HepG2 (cell line): ENCODE results near the gene CHN2. TPM values are rescaled to one million over a fixed set of nuclear protein-coding genes. Genes with fewer than 3 reads are reported as not detected.

Source experiments
- ATAC-seq: fragments of 200-7000 bp; cut with Tn5 transposase; 3 replicates; pipeline ENCODE4 v1.9.1; 2020; ENCODE audit warnings: mild to moderate bottlenecking, moderate library complexity
- BruUV-seq: library from RNA; stranded (reverse); fragments of 400-500 nt; replicated peaks from 2 replicates; lab custom pipeline; 2021; lab: Mats Ljungman, UMichigan
- CTCF ChIA-PET: fragments of 300-600 bp; formaldehyde crosslinking; extraction: SDS; loops from one replicate; lab custom pipeline; 2021; ENCODE audit warnings: low total read pairs, inconsistent platforms, low intra/inter-chr PET ratio; lab: Yijun Ruan, JAX
- POLR2A ChIA-PET: fragments of 350-600 bp; sonication (Branson Sonifier 250); formaldehyde crosslinking; loops from one replicate; lab custom pipeline; 2020; ENCODE audit warnings: antibody characterized with exemption, inconsistent platforms; lab: Yijun Ruan, JAX
- DNase-seq: peaks from one replicate; pipeline ENCODE4 v3.0.0-alpha.2; 2015; ENCODE audit warnings: low spot score
- FAIRE-seq: peaks from 3 replicates; lab custom pipeline; 2011; peaks lifted over from hg19 to GRCh38; lab: Jason Lieb, UNC
- H2AFZ ChIP-seq: one replicate; pipeline ENCODE4 v1.6.1; 2011; ENCODE audit warnings: low read length, inconsistent platforms
- H3K27ac ChIP-seq: fragments of 300-600 bp; 3 replicates; pipeline ENCODE4 v1.8.0; 2011; ENCODE audit warnings: mixed run types, mild to moderate bottlenecking, mixed read lengths, low read length, inconsistent platforms; ENCODE audit not compliant: insufficient read depth; ENCODE audit errors: extremely low read length
- H3K27me3 ChIP-seq, 2 experiments: fragments of 200-600 bp in 1 of 2; 2 replicates in 1 of 2; 3 replicates in 1 of 2; pipeline versions ENCODE4 v1.6.0 to v1.8.0; 2011; ENCODE audit warnings: low read length in 2 of 2, mild to moderate bottlenecking in 2 of 2, moderate library complexity in 2 of 2, inconsistent platforms in 1 of 2; ENCODE audit not compliant: insufficient read depth in 2 of 2, control insufficient read depth in 1 of 2
- H3K36me3 ChIP-seq, 2 experiments: fragments of 200-600 bp in 1 of 2; replicated peaks in 1 of 2; 2 replicates in 1 of 2; 3 replicates in 1 of 2; pipeline versions ENCODE4 v1.5.1 to v1.8.0; 2011; ENCODE audit warnings: low read length in 2 of 2, inconsistent platforms in 1 of 2; ENCODE audit not compliant: insufficient read depth in 2 of 2, control insufficient read depth in 1 of 2
- H3K4me1 ChIP-seq: 2 replicates; pipeline ENCODE4 v1.5.1; 2012; ENCODE audit warnings: low read length, inconsistent platforms; ENCODE audit not compliant: insufficient read depth
- H3K4me2 ChIP-seq: 2 replicates; pipeline ENCODE4 v1.6.0; 2011; ENCODE audit warnings: low read depth, low read length, inconsistent platforms
- H3K4me3 ChIP-seq, 3 experiments: fragments of 200-600 bp in 1 of 3; sonication (generic), shearing (Covaris generic) in 1 of 3; replicated peaks in 1 of 3; 2 replicates each; pipeline ENCODE4 v1.5.1; 2011 to 2016; ENCODE audit warnings: low read length in 3 of 3, inconsistent platforms in 2 of 3, low read depth in 2 of 3, mild to moderate bottlenecking in 2 of 3, control low read depth in 1 of 3, mixed read lengths in 1 of 3; ENCODE audit not compliant: insufficient read depth in 1 of 3
- H3K79me2 ChIP-seq: one replicate; pipeline ENCODE4 v1.6.1; 2011; ENCODE audit warnings: low read length, inconsistent platforms; ENCODE audit not compliant: insufficient read depth
- H3K9ac ChIP-seq: 2 replicates; pipeline ENCODE4 v1.6.0; 2011; ENCODE audit warnings: mild to moderate bottlenecking, low read depth, low read length, inconsistent platforms; ENCODE audit not compliant: insufficient read depth
- H3K9me3 ChIP-seq: 2 replicates; pipeline ENCODE4 v1.5.1; 2012; ENCODE audit warnings: mild to moderate bottlenecking, low read length
- H4K20me1 ChIP-seq: 2 replicates; pipeline ENCODE4 v1.6.0; 2011; ENCODE audit warnings: inconsistent platforms, mild to moderate bottlenecking, low read length, moderate library complexity; ENCODE audit not compliant: insufficient read depth
- BRD4 ChIP-seq: sonication (generic); formaldehyde crosslinking; IDR thresholded peaks from 2 replicates; pipeline ENCODE4 v1.4.0; 2020; ENCODE audit warnings: missing genetic modification reagents
- FOXC1 ChIP-seq: sonication (generic); formaldehyde crosslinking; IDR thresholded peaks from 2 replicates; pipeline ENCODE4 v1.8.0; 2022; ENCODE audit warnings: mild to moderate bottlenecking, missing genetic modification reagents, borderline replicate concordance
- FOXK2 ChIP-seq: fragments of 450-650 bp; IDR thresholded peaks from 2 replicates; pipeline ENCODE4 v1.6.1; 2016
- HIC2 ChIP-seq: sonication (generic); formaldehyde crosslinking; IDR thresholded peaks from 2 replicates; pipeline ENCODE4 v1.9.0; 2022; ENCODE audit warnings: low read depth, missing genetic modification reagents
- PRMT3 ChIP-seq: sonication (generic); formaldehyde crosslinking; IDR thresholded peaks from 2 replicates; pipeline ENCODE4 v1.8.1; 2022; ENCODE audit warnings: low read depth, mild to moderate bottlenecking, moderate library complexity, missing genetic modification reagents, borderline replicate concordance
- SNAI1 ChIP-seq: sonication (generic); formaldehyde crosslinking; IDR thresholded peaks from 2 replicates; pipeline ENCODE4 v1.5.0; 2020; ENCODE audit warnings: mild to moderate bottlenecking, missing genetic modification reagents, borderline replicate concordance
- U2AF1 ChIP-seq: fragments of 200-400 bp; formaldehyde crosslinking; optimal IDR thresholded peaks from 2 replicates; pipeline ENCODE3; 2017; ENCODE audit warnings: mild to moderate bottlenecking, low read depth, low read length
- ZNF605 ChIP-seq: sonication (generic); formaldehyde crosslinking; IDR thresholded peaks from 2 replicates; pipeline ENCODE4 v1.8.0; 2022; ENCODE audit warnings: mild to moderate bottlenecking, missing genetic modification reagents
- ZSCAN31 ChIP-seq: sonication (generic); formaldehyde crosslinking; IDR thresholded peaks from 2 replicates; pipeline ENCODE4 v1.5.0; 2020; ENCODE audit warnings: low read depth, mild to moderate bottlenecking, missing genetic modification reagents
- WGBS: methylation state at CpG from one replicate; pipeline ENCODE4 v1.1.6; 2017; ENCODE audit warnings: low lambda C conversion rate; 5-methylcytosine and 5-hydroxymethylcytosine counted together
- in situ Hi-C: cut with HindIII; loops from 2 replicates; pipeline ENCODE4 v1.10.0; 2017; ENCODE audit warnings: low pct_unique_long_range_greater_than_20kb; ENCODE audit not compliant: extremely low pct_ligation_motif_present
- intact Hi-C: fragments of 100-400 bp; cut with micrococcal nuclease; formaldehyde crosslinking; loops from one replicate; pipeline ENCODE4 v1.10.0; 2022; ENCODE audit not compliant: unreplicated experiment
- polyA plus RNA-seq, 8 experiments: library from polyadenylated mRNA; depleted of rRNA in 3 of 8; stranded (reverse) in 7 of 8; unstranded in 1 of 8; fragments of >200 nt; fragmentation: Illumina TruSeq in 4 of 8; extraction: Trizol in 4 of 8; gene quantifications; 2 replicates each; pipeline versions ENCODE4 v1.2.1 to v1.2.3, GENCODE V29; 2011 to 2016; ENCODE audit warnings: low read depth in 4 of 8, missing spikeins in 1 of 8, mixed read lengths in 1 of 8; ENCODE audit not compliant: insufficient read depth in 1 of 8
- total RNA-seq, 5 experiments: library from RNA; depleted of rRNA; stranded (reverse); fragments of >200 nt; fragmentation: Illumina TruSeq; extraction: Trizol; gene quantifications; 2 replicates each; pipeline ENCODE4 v1.2.3, GENCODE V29; 2016; ENCODE audit warnings: low read depth in 1 of 5
- TF ChIP-seq, protein P1 (sequence below): sonication (generic); formaldehyde crosslinking; IDR thresholded peaks from 2 replicates; pipeline ENCODE4 v1.4.0; 2020; ENCODE audit warnings: missing genetic modification reagents, borderline replicate concordance
- TF ChIP-seq, protein P2 (sequence below): sonication (generic); formaldehyde crosslinking; IDR thresholded peaks from 2 replicates; pipeline ENCODE4 v1.4.0; 2020; ENCODE audit warnings: mild to moderate bottlenecking, missing genetic modification reagents
- TF ChIP-seq, protein P3 (sequence below): sonication (generic); formaldehyde crosslinking; IDR thresholded peaks from 2 replicates; pipeline ENCODE4 v1.8.0; 2023; ENCODE audit warnings: mild to moderate bottlenecking, missing genetic modification reagents
- TF ChIP-seq, protein P4 (sequence below): sonication (generic); formaldehyde crosslinking; IDR thresholded peaks from 2 replicates; pipeline ENCODE4 v1.8.1; 2023; ENCODE audit warnings: missing genetic modification reagents, inconsistent platforms, borderline replicate concordance

Gene CHN2
- total and polyA plus RNA-seq, 2 of the 13 experiments (the other 11 are each of a cell fraction or from before 2014, with no cell fraction given) = 23.5 to 30.5 TPM

GRCh38 chr7:29276806-29277205 lies 82.2 kb downstream of the CHN2 start:
- H2AFZ ChIP-seq = no peak overlapping the region
- FAIRE-seq (no peak), DNase-seq (no peak), ATAC-seq (no peak)
- POLR2A ChIA-PET = no interaction called here
- TF ChIP-seq SNAI1 (CRISPR knock-in tag) (no peak), U2AF1 (no peak), FOXC1 (CRISPR knock-in tag) (no peak), FOXK2 (no peak), ZSCAN31 (CRISPR knock-in tag) (no peak), ZNF605 (no peak), BRD4 (CRISPR knock-in tag) (no peak), PRMT3 (CRISPR knock-in tag) (no peak), HIC2 (no peak)
- TF ChIP-seq, protein P1, sequence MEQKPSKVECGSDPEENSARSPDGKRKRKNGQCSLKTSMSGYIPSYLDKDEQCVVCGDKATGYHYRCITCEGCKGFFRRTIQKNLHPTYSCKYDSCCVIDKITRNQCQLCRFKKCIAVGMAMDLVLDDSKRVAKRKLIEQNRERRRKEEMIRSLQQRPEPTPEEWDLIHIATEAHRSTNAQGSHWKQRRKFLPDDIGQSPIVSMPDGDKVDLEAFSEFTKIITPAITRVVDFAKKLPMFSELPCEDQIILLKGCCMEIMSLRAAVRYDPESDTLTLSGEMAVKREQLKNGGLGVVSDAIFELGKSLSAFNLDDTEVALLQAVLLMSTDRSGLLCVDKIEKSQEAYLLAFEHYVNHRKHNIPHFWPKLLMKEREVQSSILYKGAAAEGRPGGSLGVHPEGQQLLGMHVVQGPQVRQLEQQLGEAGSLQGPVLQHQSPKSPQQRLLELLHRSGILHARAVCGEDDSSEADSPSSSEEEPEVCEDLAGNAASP (CRISPR knock-in tag) = no peak
- TF ChIP-seq, protein P2, sequence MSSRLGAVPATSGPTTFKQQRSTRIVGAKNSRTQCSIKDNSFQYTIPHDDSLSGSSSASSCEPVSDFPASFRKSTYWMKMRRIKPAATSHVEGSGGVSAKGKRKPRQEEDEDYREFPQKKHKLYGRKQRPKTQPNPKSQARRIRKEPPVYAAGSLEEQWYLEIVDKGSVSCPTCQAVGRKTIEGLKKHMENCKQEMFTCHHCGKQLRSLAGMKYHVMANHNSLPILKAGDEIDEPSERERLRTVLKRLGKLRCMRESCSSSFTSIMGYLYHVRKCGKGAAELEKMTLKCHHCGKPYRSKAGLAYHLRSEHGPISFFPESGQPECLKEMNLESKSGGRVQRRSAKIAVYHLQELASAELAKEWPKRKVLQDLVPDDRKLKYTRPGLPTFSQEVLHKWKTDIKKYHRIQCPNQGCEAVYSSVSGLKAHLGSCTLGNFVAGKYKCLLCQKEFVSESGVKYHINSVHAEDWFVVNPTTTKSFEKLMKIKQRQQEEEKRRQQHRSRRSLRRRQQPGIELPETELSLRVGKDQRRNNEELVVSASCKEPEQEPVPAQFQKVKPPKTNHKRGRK (CRISPR knock-in tag) = no peak
- TF ChIP-seq, protein P3, sequence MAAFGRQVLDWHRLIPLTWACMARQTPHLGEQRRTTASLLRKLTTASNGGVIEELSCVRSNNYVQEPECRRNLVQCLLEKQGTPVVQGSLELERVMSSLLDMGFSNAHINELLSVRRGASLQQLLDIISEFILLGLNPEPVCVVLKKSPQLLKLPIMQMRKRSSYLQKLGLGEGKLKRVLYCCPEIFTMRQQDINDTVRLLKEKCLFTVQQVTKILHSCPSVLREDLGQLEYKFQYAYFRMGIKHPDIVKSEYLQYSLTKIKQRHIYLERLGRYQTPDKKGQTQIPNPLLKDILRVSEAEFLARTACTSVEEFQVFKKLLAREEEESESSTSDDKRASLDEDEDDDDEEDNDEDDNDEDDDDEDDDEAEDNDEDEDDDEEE = no peak
- TF ChIP-seq, protein P4, sequence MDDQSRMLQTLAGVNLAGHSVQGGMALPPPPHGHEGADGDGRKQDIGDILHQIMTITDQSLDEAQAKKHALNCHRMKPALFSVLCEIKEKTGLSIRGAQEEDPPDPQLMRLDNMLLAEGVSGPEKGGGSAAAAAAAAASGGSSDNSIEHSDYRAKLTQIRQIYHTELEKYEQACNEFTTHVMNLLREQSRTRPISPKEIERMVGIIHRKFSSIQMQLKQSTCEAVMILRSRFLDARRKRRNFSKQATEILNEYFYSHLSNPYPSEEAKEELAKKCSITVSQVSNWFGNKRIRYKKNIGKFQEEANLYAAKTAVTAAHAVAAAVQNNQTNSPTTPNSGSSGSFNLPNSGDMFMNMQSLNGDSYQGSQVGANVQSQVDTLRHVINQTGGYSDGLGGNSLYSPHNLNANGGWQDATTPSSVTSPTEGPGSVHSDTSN (CRISPR knock-in tag) = no peak
- H3K27ac ChIP-seq = no peak overlapping the region
- CTCF ChIA-PET = no interaction called here
- in situ Hi-C loops = no loop called here
- peaks cover 42% of the 10 kb centered on the region for H3K79me2 ChIP-seq
- no peaks in the 10 kb centered on the region for H4K20me1 ChIP-seq
- no peaks in the 10 kb centered on the region for H3K27me3 ChIP-seq
- 93% methylated on average over 3 of the region's 4 CpGs for WGBS
- peaks cover 0 to 1% of the 10 kb centered on the region in 2 experiments; a peak in 2 of 5 replicates for H3K36me3 ChIP-seq
- H3K9ac ChIP-seq = no peak overlapping the region
- no peak overlapping the region for H3K4me2 ChIP-seq
- no peaks in the 10 kb centered on the region for H3K9me3 ChIP-seq
- BruUV-seq = no TSS peak
- H3K4me3 ChIP-seq = no peak overlapping the region
- peaks cover 66% of the 10 kb centered on the region for H3K4me1 ChIP-seq
- intact Hi-C loops = no loop called here
